HUDEP-2 (cell line): ENCODE results near the gene LDAF1.
"Not testable (repeated sequence)": the region's sequence is repeated elsewhere in the genome, so short reads cannot be mapped to it uniquely, and the experiment has no call there.

Experiments used
- DNase-seq, 76 experiments: peaks; one replicate each; lab custom pipeline; 2025; ENCODE audit not compliant: unreplicated experiment in 76 of 76; lab: John Stamatoyannopoulos, UW

The LDAF1 gene

DNA sequence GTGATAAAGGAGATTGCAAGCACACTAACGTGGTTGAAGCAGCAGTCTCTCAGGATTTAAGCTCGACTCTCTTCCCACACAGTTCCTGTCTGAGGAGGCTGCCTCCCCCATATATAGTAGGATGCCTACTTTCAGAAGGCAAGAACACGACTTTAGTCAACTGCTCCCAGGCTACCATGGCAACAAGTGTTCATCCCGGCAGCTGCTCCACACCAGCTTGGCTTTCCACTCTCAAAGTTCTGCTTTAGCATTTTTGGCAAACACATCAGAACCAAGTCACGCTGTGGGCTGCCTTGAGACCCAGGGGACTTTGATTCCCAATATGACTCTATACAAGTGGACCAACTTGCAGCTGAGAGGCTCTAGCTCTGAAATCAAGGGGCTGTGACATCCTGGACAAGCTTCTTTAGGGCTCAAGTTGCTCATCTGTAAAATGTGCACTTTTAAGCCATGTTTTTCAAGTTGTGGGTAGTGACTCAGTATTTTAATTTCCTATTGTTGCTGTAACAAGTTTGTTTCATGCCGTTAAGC is 36.4 kb downstream of the LDAF1 start:
- DNase-seq = no peak

DNA sequence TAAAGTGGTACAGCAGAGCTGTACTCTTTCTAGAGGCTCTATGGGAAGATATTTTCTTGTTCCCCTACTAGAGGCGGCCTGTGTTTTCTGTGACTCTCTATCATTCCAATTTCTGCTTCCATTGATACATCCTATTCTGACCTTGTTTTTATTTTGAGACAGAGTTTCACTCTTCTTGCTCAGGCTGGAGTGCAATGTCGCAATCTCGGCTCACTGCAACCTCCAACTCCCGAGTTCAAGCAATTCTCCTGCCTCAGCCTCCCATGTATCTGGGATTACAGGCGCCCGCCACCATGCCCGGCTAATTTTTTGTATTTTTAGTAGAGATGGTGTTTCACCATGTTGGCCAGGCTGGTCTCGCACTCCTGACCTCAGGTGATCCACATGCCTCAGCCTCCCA is 36.9 kb downstream of the LDAF1 start:
- not testable (repeated sequence) for DNase-seq

DNA sequence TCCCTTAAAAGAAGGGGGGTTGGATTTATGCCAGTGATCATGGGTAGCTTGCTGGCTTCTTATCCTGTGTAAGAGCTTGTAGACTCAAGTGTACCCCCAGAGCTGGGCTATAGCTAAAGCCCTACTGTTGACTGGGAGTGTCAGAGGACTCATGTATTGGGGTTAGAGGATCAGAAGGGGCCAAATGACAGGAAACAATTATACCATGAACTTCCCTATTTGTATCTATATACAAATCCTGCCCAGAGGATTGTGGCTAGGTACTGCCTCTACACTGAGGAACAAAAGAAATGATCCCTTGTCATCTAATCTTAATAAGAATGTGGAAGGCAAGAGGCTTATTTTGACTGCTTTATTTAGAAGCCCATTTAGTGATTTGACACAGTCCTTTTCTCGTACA is 38.6 kb downstream of the LDAF1 start:
- DNase-seq = no peak

DNA sequence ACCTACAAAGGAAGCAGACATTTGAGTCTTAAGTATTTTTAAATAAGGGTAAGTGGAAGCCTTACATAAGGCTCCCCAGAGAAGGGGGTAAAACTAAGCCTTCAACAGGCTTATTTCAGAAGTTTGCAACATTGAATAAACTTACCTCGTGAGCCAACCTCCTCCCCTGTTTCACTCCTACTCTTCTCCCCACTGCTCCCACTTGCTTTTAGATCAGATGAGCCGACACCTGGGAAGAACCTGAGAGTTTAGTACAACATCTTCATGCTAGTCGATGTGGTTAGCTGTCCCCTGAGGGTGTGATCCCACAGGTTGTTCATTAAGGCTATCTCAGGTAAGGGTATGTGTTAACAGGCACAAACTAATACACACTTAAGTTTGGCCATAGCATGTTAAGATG is 39.1 kb downstream of the LDAF1 start:
- DNase-seq = no peak

- DNase-seq = no peak
Observed at GRCh38 chr16:21199607-21200218, 41.2 kb downstream of the LDAF1 start.

DNA sequence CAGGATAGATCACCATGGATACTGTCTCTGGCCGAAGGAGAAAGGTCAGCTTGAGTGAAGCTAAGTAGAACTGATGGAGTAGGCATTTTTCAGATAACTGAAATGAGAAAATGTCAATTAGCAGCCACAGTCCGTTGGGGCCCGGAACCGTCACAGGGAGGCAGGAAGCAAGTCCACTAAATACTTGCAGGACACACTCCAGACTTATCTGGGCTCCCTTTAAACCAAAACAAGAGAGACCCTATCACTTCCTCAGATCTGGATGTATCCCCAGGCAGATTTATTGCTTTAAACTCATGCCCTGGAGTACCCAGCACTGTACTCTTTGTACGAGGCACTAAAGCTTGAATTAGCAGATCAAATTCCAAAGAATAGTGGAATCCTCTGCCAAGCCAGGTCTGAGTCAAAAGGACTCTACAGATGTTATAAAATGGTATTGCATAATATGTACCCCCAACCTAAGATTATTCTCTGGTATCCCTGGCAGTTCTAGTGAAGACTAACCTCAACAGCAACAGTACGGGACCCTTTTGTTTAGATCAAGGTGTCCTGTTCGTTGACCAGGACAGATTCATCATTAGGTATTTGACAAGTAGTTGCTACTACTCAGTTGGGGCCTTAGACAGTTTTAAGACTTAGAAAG is 44.8 kb downstream of the LDAF1 start:
- DNase-seq = no peak

DNA sequence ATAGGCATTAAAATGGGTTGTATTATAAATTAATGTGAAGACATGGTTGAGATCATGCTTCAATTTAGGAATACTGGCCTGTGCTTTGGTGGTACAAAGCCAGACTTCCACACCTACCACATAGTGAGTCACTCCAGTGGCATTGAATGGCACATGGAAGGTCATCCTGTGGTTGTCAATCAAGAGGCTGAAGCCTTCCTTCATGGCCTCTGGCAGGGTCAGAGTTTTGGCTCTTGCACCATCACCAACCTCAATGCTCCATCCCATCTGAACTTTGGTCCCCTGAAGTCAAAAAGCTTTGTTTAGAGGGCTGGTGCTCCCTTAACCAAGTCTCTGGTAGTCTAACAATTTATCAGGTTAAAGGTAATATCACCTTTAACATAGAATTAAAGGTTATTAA is 46.8 kb downstream of the LDAF1 start:
- DNase-seq = no peak

DNA sequence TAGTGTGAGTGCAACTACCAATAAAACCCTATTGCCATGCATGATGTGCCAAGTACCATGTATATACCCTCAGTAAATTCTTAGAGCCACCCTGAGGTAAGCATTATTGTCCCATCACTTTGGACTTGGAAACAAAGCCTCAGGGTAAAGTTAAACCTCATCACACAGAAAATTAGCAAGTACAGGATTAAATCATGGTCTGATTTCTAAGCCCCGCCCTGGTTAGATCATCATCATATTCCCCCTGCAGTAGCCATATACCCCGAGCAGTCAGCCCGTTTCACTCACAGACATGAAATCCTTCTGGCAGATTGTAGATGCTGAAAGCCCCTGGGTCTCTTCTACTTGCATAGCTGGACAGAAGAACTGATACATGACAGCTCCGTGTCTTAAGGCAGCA is 48.1 kb downstream of the LDAF1 start:
- DNase-seq = no peak

GRCh38 chr16:21208446-21209230 is 50.2 kb downstream of the LDAF1 start:
- no peak for DNase-seq

GRCh38 chr16:21211486-21211885 is 53.0 kb downstream of the LDAF1 start, which contains the start of gene ZP2:
Gene ZP2, minus strand, starts transcription at chr16:21211574. Its CDS starts 27 bp downstream, at chr16:21211547.
- DNase-seq = no peak

DNA sequence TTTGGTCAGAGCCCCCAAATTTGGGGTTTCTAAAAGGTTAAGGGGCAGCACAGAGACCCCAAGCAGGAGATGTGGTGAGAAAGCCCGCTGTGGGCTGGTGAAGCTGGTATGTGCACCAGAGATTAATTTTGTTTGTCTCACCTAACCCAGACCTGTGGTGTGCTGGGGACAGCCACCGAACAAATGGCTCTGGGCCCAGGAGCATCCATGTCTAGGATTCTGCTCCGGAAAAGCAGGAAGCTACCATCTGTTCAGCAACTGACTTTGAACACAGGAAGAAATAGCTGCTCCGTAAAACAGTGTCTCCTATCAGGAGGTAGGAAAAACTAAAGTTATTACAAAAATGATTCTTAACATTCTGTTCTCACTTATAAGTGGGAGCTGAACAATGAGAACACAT is 55.6 kb downstream of the LDAF1 start:
- no peak for DNase-seq

- no peak for DNase-seq
Observed at GRCh38 chr16:21217121-21217520, 58.6 kb downstream of the LDAF1 start.

- no peak for DNase-seq
Observed at GRCh38 chr16:21218153-21218552, 59.7 kb downstream of the LDAF1 start.

- no peak for DNase-seq
Observed at GRCh38 chr16:21219551-21219950, 61.1 kb downstream of the LDAF1 start.

DNA sequence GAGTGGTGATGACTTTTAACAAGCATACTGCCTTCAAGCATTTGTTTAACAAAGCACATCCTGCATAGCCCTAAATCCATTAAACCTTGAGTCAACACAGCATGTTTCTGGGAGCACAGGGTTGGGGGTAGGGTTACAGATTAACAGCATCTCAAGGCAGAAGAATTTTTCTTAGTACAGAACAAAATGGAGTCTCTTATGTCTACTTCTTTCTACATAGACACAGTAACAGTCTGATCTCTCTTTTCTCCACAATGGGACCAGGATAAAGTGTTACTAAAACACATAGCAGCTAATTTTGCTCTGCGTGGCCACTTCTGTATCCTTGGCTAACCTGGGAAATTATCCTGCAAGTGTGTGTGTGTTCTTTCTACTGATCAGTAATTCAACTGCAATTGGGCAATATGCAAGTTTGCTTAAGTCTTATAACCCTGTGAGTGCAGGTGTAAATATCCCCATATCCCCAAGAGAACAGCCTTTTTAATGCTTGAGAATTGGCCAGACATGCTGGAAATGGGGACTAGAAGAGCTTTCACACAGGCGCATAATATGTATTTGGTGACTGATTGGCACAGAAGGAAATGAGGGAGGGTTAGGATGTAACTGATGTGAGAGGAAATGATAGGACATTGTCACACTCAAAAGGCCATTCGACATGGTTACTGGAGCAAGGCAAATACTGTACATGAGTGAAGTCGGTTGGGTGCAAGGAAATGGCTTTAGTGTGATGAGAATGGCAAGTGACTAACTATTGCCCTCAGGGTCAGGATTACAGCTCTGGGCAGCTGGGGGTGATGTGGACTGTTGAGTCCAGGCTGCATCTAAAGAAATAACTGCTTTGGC is 64.2 kb downstream of the LDAF1 start:
- DNase-seq = no peak

- no peak for DNase-seq
Observed at GRCh38 chr16:21223787-21224186, 65.3 kb downstream of the LDAF1 start.

DNA sequence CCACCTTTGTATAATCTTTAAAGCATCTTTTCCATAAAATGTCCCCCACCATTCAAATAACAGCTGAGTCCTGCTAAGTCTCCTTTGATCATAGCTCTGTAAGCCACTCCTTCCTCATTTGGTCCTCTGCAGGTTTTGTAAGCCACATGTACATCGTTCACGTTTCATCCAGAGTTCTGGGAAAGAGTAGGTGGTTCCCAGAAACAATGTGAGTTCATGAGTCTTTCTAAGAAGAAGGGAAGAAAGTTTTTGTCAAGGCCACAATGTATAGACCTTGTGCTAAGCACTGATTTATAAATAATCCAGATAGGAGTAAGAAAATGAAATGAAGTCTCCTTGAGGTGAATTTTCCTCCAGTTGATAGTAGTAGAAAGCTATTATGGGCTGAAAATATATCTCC is 66.3 kb downstream of the LDAF1 start:
- peak in 2 of 76 experiments; percentile 3 to 28 for DNase-seq

DNA sequence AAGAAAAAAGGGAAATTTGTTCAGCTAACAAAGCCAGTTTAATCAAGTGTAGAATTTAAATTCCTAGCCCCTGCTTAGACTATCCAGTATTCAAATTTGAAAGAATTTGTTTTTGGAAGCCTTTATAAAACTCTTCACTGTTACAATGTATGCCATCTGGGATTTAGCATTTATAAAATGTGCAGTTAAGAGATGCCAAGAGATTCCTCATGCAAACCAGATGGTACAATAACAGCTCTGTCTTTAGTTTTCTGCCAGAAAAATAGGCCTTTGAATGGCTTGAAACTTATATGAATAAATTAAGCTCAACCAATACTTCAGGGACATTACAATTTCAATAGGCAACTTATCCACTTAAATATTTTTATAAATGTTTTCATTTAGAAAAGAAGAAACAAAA is 68.3 kb downstream of the LDAF1 start:
- no peak for DNase-seq

DNA sequence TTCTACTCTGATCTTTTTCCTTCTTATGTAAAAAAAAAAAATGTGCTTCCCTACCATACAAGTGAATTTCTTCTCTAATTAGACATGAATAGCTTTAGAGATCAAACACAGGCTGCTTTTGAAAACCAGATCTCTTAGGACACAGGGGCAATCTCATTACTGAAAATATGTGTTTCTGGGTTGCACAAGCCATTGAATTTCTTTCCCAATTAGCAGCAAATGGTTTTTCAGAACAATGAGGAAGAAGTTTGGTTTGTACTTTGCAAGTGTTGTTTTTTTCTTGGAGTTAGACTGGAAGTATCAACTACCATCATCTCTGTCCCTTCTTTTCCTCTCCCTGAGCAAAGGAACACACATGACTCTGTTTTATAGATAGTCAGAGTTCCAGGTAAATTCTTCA is 69.4 kb downstream of the LDAF1 start:
- DNase-seq = no peak

DNA sequence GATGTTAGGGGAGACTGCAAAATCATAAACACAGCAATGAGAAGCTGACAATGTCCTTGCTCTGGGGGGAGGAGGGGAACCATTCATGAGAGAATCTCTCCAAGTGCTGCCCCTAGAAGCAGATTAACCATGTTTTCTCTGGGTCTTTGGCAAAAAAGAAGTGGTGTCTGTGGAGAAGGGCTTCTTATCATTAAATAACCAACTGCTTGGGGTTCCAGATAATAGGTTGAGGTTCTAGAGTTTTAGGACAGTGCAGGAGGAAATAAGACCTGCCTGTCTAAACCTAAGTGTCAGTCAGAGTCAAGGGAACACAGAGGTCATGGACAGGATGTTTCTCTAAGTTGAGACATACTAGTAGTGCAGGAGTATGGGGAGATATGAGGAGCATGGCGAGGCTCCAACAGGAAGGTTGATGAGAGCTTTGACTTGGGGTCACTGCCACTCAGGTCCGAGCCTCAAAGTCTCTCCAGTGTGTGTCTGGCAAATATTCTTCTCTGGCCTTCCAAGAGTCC is 69.9 kb downstream of the LDAF1 start:
- no peak for DNase-seq
